Stimulated activated CD8-positive, alpha-beta memory T cell treated with anti-CD3 and anti-CD28 coated beads, Interleukin-7, amount 100 ng/mL, for 1 hour (primary cell): ENCODE results near the gene PPP1CA.

ENCODE experiments used
- DNase-seq, 2 donors: peaks; one replicate each; pipeline ENCODE4 v3.0.0-alpha.2; 2020; ENCODE audit warnings: low read depth in 2 of 2

The PPP1CA gene

DNA sequence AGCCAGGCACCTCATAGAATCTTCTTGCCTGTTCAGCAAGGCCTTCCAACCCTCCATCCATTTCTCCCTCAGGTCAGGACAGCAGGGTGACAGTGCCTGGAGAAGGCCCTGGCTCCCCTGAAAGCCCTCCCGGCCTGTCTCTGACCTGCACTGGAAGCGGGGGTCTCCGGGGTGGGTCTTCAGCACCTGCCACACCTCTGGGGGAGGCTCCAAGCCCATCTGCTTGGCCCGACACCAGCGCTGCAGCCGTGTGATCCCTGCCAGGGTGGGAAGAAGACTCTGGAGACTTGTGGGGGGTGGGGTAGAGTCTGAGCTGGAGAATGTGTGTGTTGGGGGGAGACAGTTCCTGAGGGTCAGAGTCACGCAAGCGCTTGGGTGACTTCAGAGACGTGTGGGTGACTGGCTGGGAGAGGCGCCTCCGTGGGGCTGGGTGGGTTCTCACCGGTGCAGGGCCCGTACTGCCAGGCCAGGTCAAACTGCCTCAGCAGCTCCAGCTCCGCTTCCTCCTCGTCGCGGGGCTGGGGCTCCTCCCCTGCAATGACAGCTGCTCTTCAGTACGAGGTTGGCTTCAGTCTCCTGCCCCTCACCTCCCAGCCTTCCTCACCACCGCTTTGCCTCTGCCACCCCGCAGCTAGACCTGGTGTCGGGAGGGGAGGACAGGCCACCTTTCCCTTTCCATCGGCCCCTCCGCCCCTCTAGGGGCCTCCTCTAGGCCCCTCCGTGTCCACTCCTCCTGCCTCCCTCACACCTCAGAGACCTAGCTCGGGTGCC lies 48.9 kb downstream of the PPP1CA start:
- no peak for DNase-seq

DNA sequence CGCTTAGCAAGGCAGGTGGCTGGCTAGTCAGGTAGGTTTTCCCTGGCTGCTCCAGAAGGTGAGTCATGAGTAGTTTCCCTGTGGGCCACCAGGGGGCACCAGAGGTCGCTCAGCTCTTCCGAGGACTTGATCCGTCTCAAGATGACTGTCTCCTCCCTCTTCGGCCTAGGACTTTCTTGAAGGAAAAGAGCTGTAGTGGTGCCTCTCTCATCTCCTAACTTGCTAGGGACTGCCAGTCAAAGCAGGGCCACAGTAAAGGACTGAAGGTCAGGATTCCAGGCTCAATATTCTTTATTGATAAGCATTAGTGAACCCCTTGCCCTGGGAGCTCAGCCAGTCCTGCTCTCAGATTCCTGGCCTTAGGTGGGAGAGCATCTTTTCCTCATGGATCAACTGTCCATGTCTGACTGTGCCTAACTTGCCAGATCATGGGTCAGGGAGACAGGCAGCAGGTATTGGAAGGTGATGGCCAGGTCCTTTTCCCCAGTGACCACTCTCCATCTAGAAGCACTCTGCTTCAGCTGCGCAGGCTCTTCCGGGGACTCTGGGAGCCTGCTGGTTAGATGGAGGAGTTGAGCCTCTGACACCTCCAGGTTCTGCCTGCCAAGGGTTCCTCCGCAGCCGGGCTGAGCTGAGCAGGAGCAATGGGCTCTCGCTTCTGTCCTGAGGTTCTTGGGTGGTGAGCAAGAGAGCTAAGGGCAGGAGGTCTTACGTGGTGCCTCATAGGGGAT lies 50.2 kb downstream of the PPP1CA start:
- DNase-seq: peak in 1 of 2 donors; percentile 38

DNA sequence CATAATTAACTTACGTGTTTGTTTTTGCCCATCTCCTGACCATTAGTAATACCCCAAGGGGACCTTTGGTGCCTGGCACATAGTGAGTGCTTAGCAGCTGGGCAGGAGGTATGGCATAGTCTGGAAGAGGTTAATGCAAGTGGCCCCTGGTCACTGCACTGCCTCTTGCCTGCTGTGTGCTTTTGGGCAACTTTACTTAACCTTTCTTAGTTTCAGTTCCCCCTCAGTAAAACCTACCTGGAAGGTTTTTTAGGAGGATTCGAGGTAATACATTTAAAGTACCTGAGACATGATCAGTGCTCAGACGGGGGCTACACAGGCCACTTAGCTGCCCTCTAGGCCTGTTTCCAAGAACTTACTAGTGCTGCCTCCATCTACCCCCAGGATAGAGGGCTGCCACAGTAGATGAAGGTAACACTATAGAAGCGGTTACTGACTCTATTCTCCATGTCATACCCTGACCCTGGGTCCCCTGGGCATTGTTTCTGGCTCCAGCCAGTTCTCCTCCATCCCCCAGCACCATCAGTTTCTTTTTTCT lies 51.7 kb downstream of the PPP1CA start:
- no peak for DNase-seq

DNA sequence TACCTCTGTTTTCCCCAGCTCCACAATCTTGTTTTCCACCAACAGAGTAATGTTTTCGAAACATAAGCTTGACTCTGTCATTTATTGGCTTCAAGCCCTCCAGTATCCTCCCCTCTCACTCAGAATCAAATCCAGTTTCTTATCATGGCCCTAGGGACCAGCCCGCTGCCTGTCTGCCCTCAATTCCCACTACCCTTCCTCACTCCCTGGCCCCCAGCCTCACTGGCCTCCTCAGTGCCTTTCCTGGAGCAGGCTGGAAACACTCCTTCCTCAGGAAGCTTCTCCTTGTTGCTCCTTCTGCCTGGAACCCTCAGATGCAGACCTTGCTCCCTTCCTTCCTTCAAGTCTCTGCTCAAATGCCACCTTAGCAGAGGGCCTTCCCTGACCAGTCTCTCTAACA lies 52.2 kb downstream of the PPP1CA start:
- DNase-seq: no peak

DNA sequence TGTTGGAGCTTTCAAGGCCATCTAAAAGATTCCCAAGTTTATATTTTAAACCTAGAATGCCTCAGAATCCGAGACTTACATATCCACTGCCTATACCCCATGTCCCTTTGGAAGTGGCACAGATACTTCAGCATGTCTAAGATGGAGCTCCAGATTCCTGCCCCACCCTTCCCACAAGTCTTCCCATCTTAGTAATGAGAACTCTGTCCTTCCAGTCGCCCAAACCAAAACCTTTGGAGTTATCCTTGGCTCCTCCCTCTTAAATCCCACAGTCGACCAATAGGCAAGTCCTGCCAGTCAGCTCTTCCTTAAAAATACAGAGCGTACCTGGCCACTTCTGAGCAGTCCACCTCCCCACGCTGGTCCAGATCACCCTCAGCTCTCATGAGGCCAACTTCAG lies 52.6 kb downstream of the PPP1CA start:
- DNase-seq: no peak
